NCI-H345 (cell line): ENCODE results near the gene TTC29.
A peak's percentile ranks its signal among the peaks of the same experiment; 100 is the strongest.
"Not testable (repeated sequence)": the region's sequence is repeated elsewhere in the genome, so short reads cannot be mapped to it uniquely, and the experiment has no call there.

ENCODE experiments used
- DNase-seq: peaks from one replicate; lab custom pipeline; 2025; lab: John Stamatoyannopoulos, UW

TTC29 gene

DNA sequence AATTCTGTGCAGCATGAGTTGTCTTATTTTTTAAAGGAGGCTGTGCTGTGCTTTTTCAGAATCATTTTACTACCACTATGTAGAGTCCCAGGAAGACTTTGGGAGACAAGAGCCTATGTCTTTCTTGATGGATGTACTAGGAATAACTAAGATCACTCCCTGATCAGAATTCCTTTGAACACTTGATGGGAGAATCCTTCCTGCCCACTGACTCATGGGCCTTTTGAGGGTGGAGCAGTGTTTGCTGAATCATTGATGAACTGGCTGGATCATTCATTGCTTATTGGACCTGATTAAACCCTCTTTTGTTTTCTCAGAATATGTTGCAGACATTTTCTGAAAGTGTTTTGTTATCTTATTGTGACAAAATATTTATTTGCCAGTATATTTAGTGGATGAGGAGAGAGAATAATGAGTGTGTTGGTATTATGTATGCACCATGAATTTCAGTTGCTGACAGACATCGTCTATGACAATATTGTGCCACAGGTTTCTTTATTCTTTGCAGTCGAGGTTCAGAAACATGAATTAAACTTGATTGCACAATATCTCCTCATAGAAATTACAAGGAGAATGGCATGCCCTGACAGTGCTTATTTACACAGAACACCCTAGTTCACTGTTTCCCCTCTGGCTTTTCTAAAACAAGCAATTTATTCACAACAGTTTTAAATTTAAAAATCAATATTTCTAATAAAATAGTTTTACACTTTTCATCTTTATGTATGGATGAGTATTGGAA is 270.7 kb downstream of the TTC29 start:
- DNase-seq: no peak

DNA sequence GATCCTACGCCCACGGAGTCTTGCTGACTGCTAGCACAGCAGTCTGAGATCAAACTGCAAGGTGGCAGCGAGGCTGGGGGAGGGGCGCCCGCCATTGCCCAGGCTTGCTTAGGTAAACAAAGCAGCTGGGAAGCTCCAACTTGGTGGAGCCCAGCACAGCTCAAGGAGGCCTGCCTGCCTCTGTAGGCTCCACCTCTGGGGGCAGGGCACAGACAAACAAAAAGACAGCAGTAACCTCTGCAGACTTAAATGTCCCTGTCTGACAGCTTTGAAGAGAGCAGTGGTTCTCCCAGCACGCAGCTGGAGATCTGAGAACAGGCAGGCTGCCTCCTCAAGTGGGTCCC is 281.7 kb downstream of the TTC29 start:
- DNase-seq: not testable (repeated sequence)

DNA sequence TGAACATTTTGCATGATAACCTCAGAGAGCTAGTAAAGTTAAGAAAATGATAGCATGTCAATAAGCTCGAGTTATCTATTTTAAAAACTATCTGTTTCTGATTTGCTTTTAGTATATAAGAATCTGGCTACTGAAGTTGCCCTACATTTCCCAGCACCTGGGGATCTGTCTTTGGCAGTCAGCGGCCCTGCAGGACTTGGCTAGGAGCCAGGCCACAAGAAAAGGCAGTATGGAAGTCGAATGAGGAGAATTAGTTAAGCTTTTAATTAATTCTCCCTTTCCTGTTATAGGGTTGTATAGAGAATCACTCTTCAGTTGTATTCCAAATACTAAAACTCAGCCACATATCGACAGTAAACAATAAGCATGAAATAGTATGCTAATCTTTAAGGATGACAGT is 284.3 kb downstream of the TTC29 start:
- peak; percentile 10 for DNase-seq
